Mesenchymal stem cell (in vitro differentiated cells and primary cell): ENCODE results near the gene RCAN2.

Experiments
- DNase-seq: peaks from one replicate; pipeline ENCODE4 v3.0.0-alpha.2; 2013
- H2AFZ ChIP-seq: one replicate; pipeline ENCODE4 v1.6.1; 2013; ENCODE audit warnings: low read depth, mild to moderate bottlenecking, control low read depth, inconsistent platforms, low read length, moderate library complexity
- H2AK5ac ChIP-seq: 2 replicates; pipeline ENCODE4 v1.6.1; 2013; ENCODE audit warnings: low read length, moderate library complexity, mild to moderate bottlenecking, inconsistent platforms; ENCODE audit not compliant: severe bottlenecking
- H2BK120ac ChIP-seq: one replicate; pipeline ENCODE4 v1.6.1; 2013; ENCODE audit warnings: low read depth, mild to moderate bottlenecking, inconsistent platforms, low read length, moderate library complexity
- H2BK12ac ChIP-seq, 2 experiments: one replicate each; pipeline ENCODE4 v1.6.1; 2013; ENCODE audit warnings: inconsistent platforms in 2 of 2, low read length in 2 of 2, mild to moderate bottlenecking in 2 of 2, moderate library complexity in 2 of 2, control low read depth in 1 of 2
- H2BK15ac ChIP-seq: one replicate; pipeline ENCODE4 v1.6.1; 2013; ENCODE audit warnings: mild to moderate bottlenecking, low read depth, inconsistent platforms; ENCODE audit not compliant: poor library complexity, severe bottlenecking
- H2BK5ac ChIP-seq: 2 replicates; pipeline ENCODE4 v1.6.1; 2013; ENCODE audit warnings: low read depth, mild to moderate bottlenecking, low read length, control low read depth, inconsistent platforms; ENCODE audit not compliant: poor library complexity, severe bottlenecking
- H3K14ac ChIP-seq, 2 experiments: one replicate each; pipeline ENCODE4 v1.6.1; 2013; ENCODE audit warnings: inconsistent platforms in 2 of 2, low read length in 2 of 2, control low read depth in 1 of 2, mild to moderate bottlenecking in 1 of 2, moderate library complexity in 1 of 2
- H3K18ac ChIP-seq, 2 experiments: one replicate each; pipeline ENCODE4 v1.6.1; 2013; ENCODE audit warnings: inconsistent platforms in 2 of 2, low read length in 2 of 2, control low read depth in 1 of 2, low read depth in 1 of 2, mild to moderate bottlenecking in 1 of 2
- H3K23ac ChIP-seq, 2 experiments: one replicate each; pipeline ENCODE4 v1.6.1; 2013; ENCODE audit warnings: inconsistent platforms in 2 of 2, low read length in 2 of 2, mild to moderate bottlenecking in 2 of 2, moderate library complexity in 2 of 2, control low read depth in 1 of 2
- H3K27ac ChIP-seq: 2 replicates; pipeline ENCODE4 v1.5.1; 2013; ENCODE audit warnings: mild to moderate bottlenecking, moderate library complexity, low read length, control low read depth, inconsistent platforms; ENCODE audit not compliant: poor library complexity, severe bottlenecking
- H3K27me3 ChIP-seq, 2 experiments: 2 replicates each; pipeline versions ENCODE4 v1.6.1 to v1.7.0; 2013; ENCODE audit warnings: low read length in 2 of 2, mild to moderate bottlenecking in 2 of 2, moderate library complexity in 2 of 2, control low read depth in 1 of 2, inconsistent platforms in 1 of 2; ENCODE audit not compliant: control insufficient read depth in 1 of 2, insufficient read depth in 1 of 2
- H3K36me3 ChIP-seq, 2 experiments: 2 replicates each; pipeline versions ENCODE4 v1.6.1 to v1.7.0; 2013; ENCODE audit warnings: low read length in 2 of 2, control low read depth in 1 of 2, inconsistent platforms in 1 of 2, low read depth in 1 of 2, mild to moderate bottlenecking in 1 of 2; ENCODE audit not compliant: insufficient read depth in 2 of 2, control insufficient read depth in 1 of 2
- H3K4ac ChIP-seq, 2 experiments: one replicate each; pipeline ENCODE4 v1.6.1; 2013; ENCODE audit warnings: inconsistent platforms in 2 of 2, low read length in 2 of 2, mild to moderate bottlenecking in 2 of 2, moderate library complexity in 2 of 2, control low read depth in 1 of 2, low read depth in 1 of 2
- H3K4me1 ChIP-seq: 2 replicates; pipeline ENCODE4 v1.6.1; 2013; ENCODE audit warnings: low read depth, low read length, control low read depth; ENCODE audit not compliant: control insufficient read depth, insufficient read depth
- H3K4me2 ChIP-seq: 2 replicates; pipeline ENCODE4 v1.6.1; 2013; ENCODE audit warnings: low read length, mild to moderate bottlenecking, inconsistent platforms; ENCODE audit not compliant: poor library complexity, severe bottlenecking
- H3K4me3 ChIP-seq, 2 experiments: 2 replicates each; pipeline versions ENCODE4 v1.5.1 to v1.7.0; 2013; ENCODE audit warnings: low read length in 2 of 2, mild to moderate bottlenecking in 2 of 2, control low read depth in 1 of 2, low read depth in 1 of 2; ENCODE audit not compliant: insufficient read depth in 1 of 2
- H3K79me1 ChIP-seq: replicated peaks from 2 replicates; pipeline ENCODE4 v1.6.1; 2013; ENCODE audit warnings: mild to moderate bottlenecking, control low read depth, low read length, inconsistent platforms; ENCODE audit not compliant: poor library complexity, severe bottlenecking
- H3K9ac ChIP-seq: 2 replicates; pipeline ENCODE4 v1.7.0; 2013; ENCODE audit warnings: mild to moderate bottlenecking, low read length, moderate library complexity
- H3K9me3 ChIP-seq: 2 replicates; pipeline ENCODE4 v1.7.0; 2013; ENCODE audit warnings: mild to moderate bottlenecking, low read length; ENCODE audit not compliant: control insufficient read depth
- H4K8ac ChIP-seq: one replicate; pipeline ENCODE4 v1.6.1; 2013; ENCODE audit warnings: inconsistent platforms, mild to moderate bottlenecking, low read length, moderate library complexity
- H4K91ac ChIP-seq: one replicate; pipeline ENCODE4 v1.6.1; 2013; ENCODE audit warnings: mild to moderate bottlenecking, low read length, inconsistent platforms
- WGBS: methylation state at CpG from one replicate; pipeline ENCODE4 v1.1.7; 2013; ENCODE audit warnings: mixed read lengths; 5-methylcytosine and 5-hydroxymethylcytosine counted together

RCAN2 gene

GRCh38 chr6:46324706-46325105 is 166.5 kb downstream of the RCAN2 start:
- Histone ChIP-seq H2BK15ac (no peak overlapping the region), H3K36me3 (no peaks in the 10 kb centered on the region), H3K4me2 (no peak overlapping the region), H2AFZ (no peak overlapping the region), H3K4me3 (peak overlapping the region in 1 of 2 experiments; percentile 81), H3K27ac (no peak overlapping the region), H2BK120ac (no peak overlapping the region), H3K23ac (no peak overlapping the region), H4K8ac (no peak overlapping the region), H3K9me3 (no peaks in the 10 kb centered on the region), H3K18ac (no peak overlapping the region), H2AK5ac (peak overlapping the region; percentile 33), H3K27me3 (no peaks in the 10 kb centered on the region), H3K4ac (no peak overlapping the region), H2BK5ac (no peak overlapping the region), H2BK12ac (no peak overlapping the region), H3K79me1 (no peaks in the 10 kb centered on the region), H3K14ac (no peak overlapping the region), H3K4me1 (peaks cover 10% of the 10 kb centered on the region), H4K91ac (no peak overlapping the region), H3K9ac (peak overlapping the region; percentile 80)
- WGBS = 97% methylated on average over 2 of the region's 2 CpGs
- no peak for DNase-seq

DNA sequence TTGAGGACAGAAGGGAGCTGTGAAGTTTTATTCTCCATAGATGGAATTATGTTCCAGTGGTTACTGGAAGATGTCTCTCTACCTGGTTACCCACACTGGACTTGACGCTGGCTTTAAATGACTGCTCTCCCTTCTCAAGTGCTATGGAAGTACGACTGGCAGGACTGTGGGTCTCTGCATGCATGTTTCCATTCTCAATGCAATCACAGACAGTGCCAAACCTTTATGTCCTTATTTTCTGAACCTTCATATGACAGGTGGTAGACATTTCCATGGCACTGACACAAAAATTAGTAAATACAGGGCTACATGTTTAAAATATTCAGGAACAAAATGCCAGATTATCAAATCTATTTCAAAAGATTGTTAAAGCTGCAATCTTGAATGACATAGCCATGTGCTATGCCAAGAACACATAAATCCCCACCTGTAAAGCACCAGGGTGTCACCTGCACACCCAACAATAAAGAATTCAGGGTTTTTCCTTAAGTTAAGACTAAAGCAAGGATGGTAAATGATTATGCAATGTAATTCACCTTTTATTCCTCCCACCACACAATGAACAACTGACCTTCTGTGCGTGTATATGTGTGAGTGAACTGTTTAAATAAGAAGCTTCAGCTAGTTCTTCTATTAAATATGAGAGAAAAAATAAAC is 167.2 kb downstream of the RCAN2 start:
- Histone ChIP-seq H3K4ac (no peak overlapping the region), H3K23ac (no peak overlapping the region), H3K14ac (no peak overlapping the region), H2AFZ (no peak overlapping the region), H2BK5ac (no peak overlapping the region), H3K4me1 (peaks cover 10% of the 10 kb centered on the region), H3K4me2 (no peak overlapping the region), H2BK15ac (no peak overlapping the region), H4K8ac (no peak overlapping the region), H3K36me3 (no peaks in the 10 kb centered on the region), H4K91ac (no peak overlapping the region), H3K9me3 (no peaks in the 10 kb centered on the region), H3K18ac (no peak overlapping the region), H3K9ac (peak overlapping the region; percentile 80), H2BK120ac (no peak overlapping the region), H3K79me1 (no peaks in the 10 kb centered on the region), H3K27ac (no peak overlapping the region), H2AK5ac (no peak overlapping the region), H3K27me3 (no peaks in the 10 kb centered on the region), H3K4me3 (peak overlapping the region in 1 of 2 experiments; percentile 81), H2BK12ac (no peak overlapping the region)
- 100% methylated on average over 2 of the region's 3 CpGs for WGBS
- DNase-seq = no peak

GRCh38 chr6:46323312-46323965 is 167.8 kb downstream of the RCAN2 start:
- Histone ChIP-seq H3K14ac (no peak overlapping the region), H3K4me3 (peak overlapping the region in 1 of 2 experiments; percentile 81), H2BK120ac (no peak overlapping the region), H3K4me2 (no peak overlapping the region), H4K91ac (no peak overlapping the region), H3K36me3 (no peaks in the 10 kb centered on the region), H2AFZ (no peak overlapping the region), H2BK15ac (no peak overlapping the region), H3K27ac (no peak overlapping the region), H3K9me3 (no peaks in the 10 kb centered on the region), H2AK5ac (no peak overlapping the region), H3K23ac (no peak overlapping the region), H3K27me3 (no peaks in the 10 kb centered on the region), H4K8ac (no peak overlapping the region), H2BK12ac (no peak overlapping the region), H3K79me1 (no peaks in the 10 kb centered on the region), H3K9ac (peak overlapping the region; percentile 80), H3K4ac (no peak overlapping the region), H3K18ac (no peak overlapping the region), H2BK5ac (no peak overlapping the region), H3K4me1 (peaks cover 10% of the 10 kb centered on the region)
- peak; percentile 63 for DNase-seq
- WGBS = 8% methylated on average over 2 of the region's 4 CpGs

DNA sequence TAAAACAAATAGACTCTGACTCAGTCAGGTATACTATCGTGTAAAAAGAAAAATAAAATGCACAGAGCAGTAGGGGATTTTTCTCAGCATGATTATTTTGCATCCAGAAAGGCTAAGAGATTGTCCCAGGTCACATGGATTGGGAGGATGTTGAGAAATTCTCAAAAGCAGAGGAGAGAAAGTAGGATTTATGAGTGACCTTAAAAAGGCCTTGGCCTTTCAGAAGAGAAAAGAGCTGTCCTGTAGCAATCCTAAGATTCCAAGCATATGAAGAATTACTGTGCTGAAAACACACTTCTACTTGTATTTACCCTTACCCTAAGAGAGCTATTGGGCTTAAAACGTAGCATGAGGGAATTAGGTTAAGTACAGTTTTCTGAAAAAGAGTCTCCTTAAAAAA is 170.7 kb downstream of the RCAN2 start:
- peak; percentile 7 for DNase-seq
- H2BK15ac ChIP-seq = no peak overlapping the region
- H3K18ac ChIP-seq = no peak overlapping the region

More for the DNA sequence above, 170.7 kb downstream of the RCAN2 start:
- Histone ChIP-seq H4K8ac (no peak overlapping the region), H2BK120ac (no peak overlapping the region), H3K14ac (no peak overlapping the region), H3K27me3 (no peaks in the 10 kb centered on the region), H3K4me1 (peaks cover 5% of the 10 kb centered on the region), H2BK5ac (no peak overlapping the region), H3K9ac (no peak overlapping the region), H3K4ac (no peak overlapping the region), H3K79me1 (no peaks in the 10 kb centered on the region), H4K91ac (no peak overlapping the region), H3K4me3 (no peak overlapping the region), H3K36me3 (no peaks in the 10 kb centered on the region), H2BK12ac (no peak overlapping the region), H3K4me2 (no peak overlapping the region), H2AK5ac (no peak overlapping the region), H3K27ac (no peak overlapping the region), H3K23ac (no peak overlapping the region), H3K9me3 (no peaks in the 10 kb centered on the region), H2AFZ (no peak overlapping the region)
- whole genome bisulfite sequencing = 50% methylated on average over 2 of the region's 2 CpGs
